Measurements from ENCODE around the gene SERPINB8.

The SERPINB8 gene

DNA sequence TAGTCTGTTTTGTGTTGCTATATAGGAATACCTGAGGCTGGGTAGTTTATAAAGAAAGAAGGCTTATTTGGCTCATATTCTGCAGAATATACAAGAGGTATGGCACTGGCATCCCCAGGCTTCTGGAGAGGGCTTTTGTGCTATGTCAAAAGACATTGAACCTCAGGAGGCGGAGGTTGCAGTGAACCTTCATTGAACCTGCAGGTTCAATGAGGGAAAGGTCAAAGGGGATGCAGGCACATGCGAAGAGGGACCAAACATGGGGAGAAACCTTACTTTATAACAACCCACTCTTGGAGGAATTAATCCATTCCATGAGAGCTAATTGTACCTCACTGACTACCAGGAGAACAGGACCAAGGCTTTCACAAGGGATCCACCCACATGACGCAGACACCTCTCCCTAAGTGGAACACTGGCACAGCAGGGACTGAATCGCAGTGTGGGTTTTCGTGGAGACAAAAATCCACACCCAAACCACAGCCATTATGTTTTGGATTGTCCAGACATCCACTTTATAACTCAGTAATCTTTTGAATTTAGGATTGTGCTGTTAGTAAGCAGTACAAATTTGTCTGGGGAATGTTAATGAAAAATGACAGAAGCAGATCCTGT is 4.1 kb upstream of the SERPINB8 start:
- no peak for DNase-seq

DNA sequence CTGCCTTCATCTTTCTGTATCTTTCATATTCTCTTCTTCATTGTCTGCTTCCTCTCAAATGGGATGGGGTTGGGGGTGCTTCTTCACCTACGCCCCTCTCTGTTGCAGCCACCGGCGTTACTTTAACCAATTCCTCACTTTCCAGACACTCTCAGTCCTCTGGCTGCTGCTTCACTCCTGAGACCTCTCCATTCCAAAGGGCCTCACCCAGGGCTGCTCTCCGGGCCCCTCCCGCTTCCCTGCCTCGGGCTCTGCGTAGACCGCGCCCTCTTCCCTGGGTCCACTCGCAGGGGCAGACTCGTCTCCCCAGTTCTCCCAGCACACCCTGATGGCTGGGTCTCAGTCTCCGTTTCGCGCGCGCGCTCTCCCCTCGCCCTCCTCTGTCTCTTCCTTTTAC is 926 bp downstream of the SERPINB8 start:
- no peak for DNase-seq

DNA sequence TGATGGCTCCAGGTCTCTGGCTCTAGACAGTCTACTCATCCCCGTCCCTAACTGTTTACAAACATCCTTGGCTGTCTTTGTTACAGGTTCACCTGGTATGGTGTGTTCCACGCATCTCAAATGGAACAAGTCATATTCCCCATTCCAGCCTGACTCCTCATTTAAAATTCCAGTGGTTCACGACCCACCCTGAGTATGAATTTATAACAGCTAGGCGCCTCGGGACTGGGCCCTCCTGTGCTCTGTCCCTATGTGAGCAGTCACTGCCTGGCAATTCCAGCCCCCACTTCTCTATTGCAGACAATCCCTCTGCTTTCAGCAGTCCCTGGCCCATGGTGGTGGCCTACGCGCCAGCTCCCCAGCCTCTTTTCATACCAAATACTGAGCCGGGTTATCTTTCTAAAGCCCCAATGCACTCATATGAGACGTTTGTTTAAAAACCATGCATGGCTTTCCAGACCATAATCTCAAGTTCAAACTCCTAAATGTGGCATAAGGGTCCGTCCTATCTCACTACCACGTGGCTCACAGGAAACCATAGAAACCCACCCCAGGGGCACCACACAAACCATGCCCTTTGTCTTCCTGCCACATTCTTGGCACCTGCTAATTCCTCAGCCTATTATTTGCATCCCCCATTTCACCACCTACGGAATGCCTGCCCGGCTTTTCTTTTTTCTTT is 1.6 kb downstream of the SERPINB8 start:
- DNase-seq = no peak

DNA sequence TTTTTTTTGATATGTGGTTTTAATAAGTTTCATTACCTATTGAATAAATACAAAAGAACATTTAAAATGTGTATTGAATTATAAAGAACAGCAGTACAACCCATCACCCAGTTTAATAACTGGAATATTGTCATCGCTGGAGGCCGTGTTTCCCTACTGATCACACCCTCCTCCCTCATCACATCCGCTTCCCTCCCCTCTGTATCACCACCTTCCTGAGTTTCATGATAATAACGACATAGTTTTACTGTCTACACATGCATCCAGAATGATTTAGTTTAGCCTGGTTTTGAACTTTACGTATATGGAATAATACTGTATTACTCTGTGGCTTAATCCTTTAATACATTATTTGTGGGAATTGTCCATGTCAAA is 2.1 kb downstream of the SERPINB8 start:
- no peak for DNase-seq

DNA sequence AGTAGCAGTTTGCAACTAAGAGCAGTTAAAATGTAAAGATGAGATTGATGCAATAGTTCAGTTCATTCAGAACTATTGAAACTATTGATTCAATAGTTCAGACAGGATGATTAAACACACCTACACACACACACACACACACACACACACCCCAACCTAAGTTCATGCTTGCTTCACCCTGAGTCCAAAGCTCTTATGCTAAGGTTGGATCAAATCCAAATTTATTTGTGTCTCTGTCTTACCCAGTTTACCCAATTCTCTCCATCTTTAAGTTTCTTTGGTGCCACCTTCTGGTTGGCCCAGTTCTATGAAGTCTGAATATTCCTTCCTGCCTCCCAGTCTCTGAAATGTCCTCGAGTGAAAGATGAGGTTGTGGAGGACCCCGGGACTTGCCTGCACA is 5.1 kb downstream of the SERPINB8 start:
- DNase-seq = peak in 1 of 5 experiments; percentile 33

DNA sequence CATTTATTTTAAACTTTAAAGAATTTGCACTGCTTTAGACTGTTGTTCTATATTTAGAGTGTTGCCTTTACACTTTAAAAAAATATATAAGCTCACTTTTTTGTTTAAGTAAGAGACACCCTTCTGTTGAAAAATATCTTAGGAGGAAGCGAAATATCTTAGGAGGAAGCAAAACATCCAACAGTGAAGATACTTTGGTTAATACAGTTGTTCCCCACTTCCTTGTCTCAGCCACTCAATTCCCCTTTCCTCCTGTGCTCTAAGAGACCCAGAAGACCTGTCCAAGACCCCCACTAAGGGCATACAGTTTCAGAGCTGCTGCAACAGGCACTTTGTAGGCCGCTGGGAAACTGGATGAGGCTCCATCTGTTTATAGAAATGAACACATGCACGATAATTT is 5.7 kb downstream of the SERPINB8 start:
- DNase-seq = no peak

DNA sequence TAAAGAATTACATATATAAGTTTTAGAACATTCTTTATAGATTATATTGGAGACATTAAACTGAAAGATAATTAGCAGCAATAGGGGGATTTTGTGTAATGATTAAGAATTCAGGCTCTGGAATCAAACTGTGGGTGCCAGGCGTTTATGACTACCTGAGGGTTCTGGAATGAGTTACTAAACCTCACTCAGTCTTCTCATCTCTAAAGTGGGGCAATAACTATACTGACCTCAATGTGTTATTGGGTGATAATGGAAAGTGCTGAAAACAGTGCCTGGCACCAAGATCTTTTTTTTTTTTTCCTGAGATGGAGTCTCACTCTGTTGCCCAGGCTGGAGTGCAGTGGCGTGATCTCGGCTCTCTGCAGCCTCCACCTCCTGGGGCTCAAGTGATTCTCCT is 7.2 kb downstream of the SERPINB8 start:
- peak in 1 of 5 experiments; percentile 26 for DNase-seq

DNA sequence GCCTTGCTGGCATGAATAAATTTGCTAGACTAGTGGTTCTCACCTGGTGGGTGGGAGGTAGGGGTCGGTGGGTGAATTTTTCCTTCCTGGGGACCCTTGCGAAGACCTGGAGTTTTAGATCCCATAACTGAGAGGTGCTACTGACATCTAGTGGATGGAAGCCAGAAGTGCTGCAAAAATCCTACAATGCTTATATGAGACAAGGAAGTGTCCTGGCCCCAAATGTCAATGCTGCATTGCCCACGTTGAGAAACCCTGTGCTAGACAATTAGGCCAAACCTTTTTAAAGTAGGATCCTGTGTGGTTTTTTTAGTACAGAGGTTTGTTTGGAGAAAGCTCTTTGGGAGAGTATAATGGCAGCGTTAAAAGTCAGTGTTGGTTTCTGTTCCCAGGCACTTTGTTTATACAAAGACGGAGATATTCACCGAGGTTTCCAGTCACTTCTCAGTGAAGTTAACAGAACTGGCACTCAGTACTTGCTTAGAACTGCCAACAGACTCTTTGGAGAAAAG is 9.6 kb downstream of the SERPINB8 start:
- peak in 2 of 5 experiments; percentile 20 to 63 for DNase-seq

DNA sequence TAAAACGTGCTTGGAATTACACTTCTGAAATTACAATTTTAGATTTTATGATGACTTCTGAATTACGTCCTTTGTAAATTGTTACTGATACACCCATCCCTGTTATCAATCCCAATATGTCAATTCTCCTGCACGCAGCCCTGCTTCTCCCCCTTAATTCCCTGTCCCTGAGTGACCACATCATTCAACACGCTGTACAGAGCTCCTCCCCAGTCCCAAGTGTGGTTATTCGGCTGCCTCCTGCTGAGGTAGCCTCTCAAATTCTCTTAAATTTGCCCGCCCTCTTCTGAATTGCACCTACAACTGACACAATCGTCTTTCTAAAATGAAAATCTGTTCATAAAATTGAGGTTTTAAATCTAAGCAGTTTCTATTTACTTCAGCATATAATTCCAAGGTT is 10.1 kb downstream of the SERPINB8 start:
- DNase-seq = no peak

DNA sequence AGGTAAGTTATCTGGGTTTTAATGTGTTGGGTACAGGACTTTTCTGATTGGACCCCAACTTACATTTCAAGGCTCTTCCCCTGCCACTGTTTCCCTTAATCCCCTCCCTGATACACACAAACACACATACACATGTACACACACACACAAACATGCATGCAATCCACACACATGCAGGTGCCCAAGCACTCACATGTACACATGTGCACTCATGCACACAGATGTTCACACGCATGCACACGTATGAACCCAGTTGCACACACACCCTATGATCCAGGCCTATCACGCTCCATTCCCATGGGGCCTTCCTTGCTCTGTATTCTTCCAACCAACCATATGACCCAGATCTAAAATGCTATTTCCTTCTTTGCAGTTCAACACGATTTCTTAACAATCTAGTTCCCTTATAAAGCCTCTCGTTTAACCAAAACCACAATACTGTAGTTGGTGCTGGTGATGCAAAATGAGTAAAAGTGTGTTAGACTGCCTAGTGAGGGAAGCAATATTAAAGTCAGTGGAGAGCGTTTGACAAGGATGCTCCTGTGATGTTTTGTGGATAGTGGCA is 11.1 kb downstream of the SERPINB8 start:
- DNase-seq = peak in 1 of 5 experiments; percentile 44

DNA sequence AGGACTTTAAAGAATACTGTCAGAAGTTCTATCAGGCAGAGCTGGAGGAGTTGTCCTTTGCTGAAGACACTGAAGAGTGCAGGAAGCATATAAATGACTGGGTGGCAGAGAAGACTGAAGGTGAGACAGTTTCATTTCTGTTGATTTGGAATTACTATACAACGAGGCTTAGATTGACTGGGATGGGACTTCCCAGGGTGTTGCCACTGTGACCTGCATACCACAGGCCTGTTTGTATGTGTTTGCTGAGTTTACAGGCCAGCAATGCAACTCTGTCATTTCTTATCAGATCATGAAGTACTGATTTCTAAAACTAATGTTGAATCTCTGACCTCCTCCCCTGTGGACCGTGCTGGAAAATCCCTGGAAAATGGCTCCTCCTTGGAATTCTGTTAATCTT is 11.8 kb downstream of the SERPINB8 start:
- peak in 1 of 5 experiments; percentile 52 for DNase-seq

DNA sequence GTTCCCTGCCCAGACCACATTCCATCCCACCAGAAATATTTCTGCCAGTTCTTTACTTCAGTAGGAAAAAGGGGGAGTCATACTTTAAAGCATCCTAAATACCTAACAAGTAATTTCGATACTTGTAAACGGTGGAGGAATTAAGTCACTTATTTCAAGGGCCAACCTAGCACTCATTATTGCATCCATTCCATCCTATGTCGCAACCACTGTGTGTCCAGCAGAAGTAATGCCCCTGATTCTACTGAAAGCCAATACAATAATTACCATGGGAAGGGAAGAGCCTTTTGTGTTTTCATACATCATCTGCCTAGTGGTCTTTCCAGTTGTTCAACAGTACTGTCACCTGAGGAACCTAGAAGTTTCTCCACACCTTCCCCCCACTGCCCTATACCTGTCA is 12.5 kb downstream of the SERPINB8 start:
- no peak for DNase-seq

DNA sequence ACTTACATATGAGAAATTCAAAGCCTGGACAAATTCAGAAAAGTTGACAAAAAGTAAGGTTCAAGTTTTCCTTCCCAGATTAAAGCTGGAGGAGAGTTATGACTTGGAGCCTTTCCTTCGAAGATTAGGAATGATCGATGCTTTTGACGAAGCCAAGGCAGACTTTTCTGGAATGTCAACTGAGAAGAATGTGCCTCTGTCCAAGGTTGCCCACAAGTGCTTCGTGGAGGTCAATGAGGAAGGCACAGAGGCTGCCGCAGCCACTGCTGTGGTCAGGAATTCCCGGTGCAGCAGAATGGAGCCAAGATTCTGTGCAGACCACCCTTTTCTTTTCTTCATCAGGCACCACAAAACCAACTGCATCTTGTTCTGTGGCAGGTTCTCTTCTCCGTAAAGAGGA is 17.0 kb downstream of the SERPINB8 start:
- DNase-seq = no peak

DNA sequence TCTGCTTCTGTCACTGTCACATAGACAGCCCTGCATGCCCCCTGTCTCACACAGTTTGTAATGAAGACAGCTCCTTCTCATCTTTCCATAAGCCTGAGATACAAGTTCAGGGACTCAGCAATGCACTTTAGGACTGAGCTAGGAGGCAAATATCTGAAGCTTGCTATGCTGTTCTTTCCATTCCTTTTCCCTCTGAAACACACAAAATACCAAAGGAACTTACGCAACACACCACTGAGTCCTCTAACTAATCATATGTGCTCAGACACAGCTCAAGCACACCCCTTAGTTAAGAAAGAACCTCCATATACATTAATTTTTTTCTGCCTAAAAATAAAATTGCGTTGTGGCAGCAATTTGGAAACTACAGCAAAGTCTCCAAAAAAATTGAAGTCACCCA is 17.9 kb downstream of the SERPINB8 start:
- DNase-seq = no peak

DNA sequence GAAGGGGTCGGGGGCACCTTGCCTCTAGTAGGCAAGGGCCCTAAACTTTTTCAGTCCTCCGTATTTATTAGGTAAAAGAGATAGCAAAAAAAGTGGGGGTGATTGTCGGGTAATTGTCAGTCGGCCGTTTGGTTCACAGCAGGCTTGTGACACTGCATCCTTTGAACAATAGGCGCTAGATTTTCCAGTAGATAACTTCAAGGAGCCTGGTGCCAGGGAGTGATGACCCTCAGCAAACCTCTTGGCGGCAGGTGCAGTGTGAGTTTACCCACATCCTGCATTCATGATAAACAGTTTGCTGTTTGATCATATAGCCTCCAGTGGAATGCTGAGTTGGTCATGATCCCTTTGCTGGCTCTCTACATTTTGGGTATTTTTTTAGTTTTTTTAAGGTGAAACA is 22.9 kb downstream of the SERPINB8 start:
- peak in 1 of 5 experiments; percentile 60 for DNase-seq

DNA sequence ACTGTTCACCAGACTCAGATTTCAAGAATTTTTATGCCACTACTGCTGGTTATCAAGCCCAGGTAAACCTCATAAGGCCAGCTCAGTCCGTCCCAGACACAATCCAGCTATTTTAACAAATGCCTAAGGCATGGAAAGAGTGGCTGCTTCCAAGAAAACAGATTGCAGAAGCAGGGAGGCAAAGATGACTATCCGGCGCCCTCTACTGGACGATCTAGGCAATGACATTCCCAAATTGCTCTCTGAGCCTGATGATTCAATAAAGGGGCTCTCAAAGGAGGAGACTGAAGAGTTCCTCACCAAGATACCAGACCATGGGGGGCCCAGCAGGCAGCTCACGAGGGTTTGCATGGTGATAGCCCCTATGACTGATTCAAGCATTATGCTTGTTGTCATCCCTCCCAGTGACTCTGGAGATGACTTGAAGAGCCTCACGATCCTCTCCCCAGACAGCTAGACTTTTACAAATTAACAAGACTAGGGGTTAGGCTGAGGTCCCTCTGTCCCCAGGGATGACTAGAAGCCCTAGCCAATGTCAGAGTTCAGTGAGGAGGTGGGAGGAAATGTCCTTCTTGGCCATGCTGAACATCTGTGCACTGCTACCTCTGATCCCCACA is 25.0 kb downstream of the SERPINB8 start:
- DNase-seq = peak in 3 of 5 experiments; percentile 12 to 24 (median 19)

DNA sequence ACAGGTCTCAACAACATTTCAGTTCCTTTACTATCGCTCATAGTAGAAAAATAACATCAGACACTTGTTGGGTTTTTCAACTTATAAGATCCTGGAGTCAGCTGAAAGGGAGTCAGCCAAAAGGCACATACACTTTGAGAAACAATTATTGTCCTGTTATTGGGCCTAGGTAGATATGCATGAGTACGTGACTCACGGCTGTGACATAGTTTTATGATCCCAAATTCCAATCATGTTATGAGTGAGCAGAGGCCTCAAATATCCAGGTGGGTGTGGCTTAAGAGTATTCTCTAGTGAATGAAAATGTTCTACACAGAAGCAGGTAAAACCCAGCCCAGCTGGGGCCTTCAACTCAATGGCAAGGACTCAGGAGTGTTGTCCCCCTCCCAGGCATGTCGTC is 27.2 kb downstream of the SERPINB8 start:
- no peak for DNase-seq

DNA sequence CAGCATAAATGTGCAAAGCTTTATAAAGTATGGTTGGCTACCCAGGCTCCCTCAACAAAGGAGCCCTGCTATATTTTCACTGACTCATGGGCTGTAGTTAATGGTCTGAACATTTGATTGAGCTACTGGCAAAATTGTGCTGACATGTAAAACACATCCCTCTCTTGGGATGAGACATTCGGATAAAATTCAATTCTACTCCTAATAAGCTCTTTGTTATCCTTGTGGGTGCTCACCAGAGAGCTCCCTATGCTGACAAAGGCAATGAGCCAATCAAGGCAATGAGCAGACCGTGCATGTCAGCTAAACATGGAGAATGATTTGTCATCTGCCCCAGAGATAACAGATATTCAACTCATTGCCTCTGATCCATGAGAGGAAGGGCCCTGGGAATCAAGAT is 27.7 kb downstream of the SERPINB8 start:
- no peak for DNase-seq

DNA sequence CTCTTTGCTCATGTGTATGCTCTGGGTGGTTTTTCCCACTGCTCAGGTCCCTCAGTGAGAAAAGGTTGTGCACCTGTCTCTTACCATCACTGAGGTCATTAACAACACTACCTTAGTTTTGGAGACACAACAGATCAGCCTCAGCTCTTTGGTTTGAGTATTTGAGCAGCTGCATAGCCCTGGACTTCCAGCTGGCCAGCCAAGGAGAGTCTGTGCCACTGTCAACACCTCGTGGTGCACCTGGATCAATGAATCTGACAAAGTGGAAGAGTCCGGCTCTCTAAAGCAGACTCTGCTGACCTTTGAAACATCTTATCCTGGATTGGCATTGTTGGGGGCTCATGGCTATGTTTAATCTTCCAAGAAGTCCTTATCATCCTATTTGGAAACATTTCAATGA is 30.0 kb downstream of the SERPINB8 start:
- DNase-seq = no peak

DNA sequence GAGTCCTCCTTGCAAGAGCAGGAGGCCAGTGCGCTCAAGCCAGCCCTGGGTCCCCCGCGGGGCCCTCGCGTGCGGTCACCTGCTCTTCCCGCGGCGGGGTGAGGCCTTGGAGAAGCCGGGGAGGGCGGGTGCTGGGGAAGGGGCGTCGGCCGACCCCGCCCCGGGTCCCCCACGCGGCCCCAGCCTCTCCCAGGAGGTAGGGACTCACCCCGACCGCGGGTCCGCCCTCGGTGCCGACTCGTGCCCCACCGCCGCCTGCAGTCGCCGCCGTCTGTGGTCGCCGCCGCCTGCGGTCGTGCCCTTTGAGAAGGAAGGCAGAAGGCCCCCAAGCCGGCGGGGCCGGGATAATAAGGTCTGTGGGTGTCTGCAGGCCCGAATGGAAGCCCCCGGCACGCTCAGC is 32.7 kb downstream of the SERPINB8 start:
- DNase-seq = no peak

DNA sequence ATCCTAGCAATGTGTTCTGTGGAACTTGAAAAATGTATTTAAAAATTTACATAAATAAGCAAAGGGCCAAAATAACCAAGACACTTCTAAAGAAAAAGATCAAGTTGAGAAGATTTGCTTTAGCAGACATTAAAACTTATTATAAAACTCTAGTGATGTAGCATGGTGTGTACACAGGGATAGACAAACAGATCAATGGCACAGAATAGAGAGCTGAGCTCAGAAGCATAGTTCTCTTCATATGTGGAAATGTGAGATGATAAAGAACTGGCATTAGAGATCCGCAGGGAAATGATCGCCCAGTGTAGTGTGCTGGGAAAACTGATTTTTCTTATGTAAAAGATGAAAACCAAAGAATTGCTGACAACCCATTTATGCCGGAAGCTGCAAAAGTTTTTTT is 39.4 kb downstream of the SERPINB8 start:
- DNase-seq = no peak

DNA sequence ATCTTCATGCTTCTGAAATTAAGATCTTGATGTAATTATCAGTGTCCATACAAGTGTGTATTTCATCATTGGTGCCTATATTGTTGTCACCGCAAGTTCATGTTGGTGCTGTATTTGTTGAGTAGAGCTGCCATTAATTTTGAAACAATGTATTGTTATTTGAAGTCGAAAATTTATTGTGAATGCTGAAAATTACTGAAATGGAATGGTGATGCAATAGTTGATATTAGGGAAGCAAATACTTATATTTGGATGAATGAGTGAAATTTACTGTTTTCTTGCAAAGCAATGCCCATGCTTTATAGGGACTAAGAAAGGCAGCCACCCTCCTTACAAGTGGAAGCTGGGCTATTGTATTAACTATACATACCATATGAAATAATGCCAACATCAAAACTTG is 41.6 kb downstream of the SERPINB8 start:
- no peak for DNase-seq

DNA sequence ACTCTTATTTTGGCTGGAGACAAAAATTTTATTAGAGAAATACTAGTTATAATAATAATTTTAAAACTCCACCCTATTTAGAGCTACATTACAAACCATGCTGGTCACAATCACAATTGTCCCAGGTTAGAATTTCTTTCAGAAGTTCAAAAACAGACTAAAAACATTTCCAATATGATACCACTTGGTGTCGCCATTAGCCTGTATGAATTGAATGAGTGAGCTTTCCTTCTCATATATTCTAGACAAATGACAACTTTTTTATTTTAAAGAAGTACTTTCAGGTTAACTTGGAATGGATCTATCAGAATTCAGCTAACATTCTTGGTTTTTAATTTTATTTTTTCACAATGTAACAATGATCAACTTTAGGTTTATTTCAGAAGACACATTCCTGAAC is 48.0 kb downstream of the SERPINB8 start:
- peak in 1 of 5 experiments; percentile 12 for DNase-seq

Measured in T-helper 2 cell (primary cell).